GM19463 (cell line): ENCODE results near the gene PAQR9.

Experiments
- ATAC-seq: cut with Tn5 transposase; IDR thresholded peaks from one replicate; pipeline ENCODE4 v1.9.1; 2021; ENCODE audit warnings: mild to moderate bottlenecking, moderate library complexity; ENCODE audit not compliant: unreplicated experiment

PAQR9 gene

DNA sequence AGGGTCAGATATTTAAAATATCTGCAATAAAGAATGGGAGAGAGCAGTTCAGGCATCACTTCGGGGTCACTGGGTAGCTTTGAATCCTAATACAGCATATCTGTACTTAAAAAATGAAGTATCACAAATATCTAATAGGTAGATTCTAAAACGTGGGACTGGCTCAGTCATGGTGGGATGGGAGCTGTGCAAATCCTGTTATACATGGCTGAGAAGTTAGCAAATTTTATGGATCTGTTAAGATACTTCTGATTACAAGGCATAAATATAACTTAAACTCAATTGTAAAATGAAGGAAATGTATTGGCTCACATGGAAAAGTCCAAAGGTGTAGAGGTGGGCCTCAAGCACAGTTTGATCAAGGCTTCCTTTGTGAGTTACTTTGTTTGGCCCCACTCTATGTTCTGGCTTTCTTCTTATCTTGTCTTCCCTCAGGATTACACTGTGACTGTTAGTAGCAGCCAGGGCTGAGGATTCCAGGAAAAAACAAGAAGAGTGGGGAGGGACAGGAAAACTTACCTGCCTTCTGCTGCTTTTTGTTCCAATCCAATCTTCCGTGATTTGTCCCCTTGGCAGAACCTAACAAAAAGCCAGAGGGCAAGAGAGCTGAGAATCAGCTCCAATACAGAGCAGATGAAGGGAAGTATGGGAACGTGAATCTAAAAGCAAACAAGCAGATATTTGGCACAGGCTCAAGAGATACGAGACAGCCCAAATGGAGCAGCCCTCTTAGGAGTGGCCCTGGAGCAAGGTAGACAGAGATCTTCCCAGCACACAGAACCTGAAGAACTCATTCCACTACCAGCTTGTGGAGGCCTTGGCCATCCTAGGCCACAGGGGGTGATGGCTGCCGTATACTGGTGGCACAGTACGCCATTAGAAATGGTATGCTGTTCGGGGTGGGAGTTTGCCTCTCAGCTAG is 10.9 kb downstream of the PAQR9 start:
- ATAC-seq, result no peak

GRCh38 chr3:142951794-142952193 is 11.7 kb downstream of the PAQR9 start:
- ATAC-seq, result no peak

DNA sequence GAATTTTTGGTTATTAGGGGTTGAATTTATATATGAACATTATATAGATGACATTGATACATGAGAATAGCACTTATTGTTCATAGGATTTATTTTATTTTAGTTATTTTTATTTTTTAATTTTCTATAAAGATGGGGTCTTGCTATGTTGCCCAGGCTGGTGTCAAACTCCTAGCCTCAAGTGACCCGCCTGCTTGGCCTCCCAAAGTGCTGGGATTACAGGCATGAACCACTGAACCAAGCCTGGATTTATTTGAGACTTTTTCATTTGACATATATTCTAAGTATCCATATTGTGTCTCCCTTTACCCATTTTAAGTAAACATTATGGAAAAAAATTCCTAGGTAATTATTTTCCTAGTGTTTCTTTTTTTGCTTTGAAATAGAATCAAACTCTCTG is 12.5 kb downstream of the PAQR9 start:
- ATAC-seq, result no peak

DNA sequence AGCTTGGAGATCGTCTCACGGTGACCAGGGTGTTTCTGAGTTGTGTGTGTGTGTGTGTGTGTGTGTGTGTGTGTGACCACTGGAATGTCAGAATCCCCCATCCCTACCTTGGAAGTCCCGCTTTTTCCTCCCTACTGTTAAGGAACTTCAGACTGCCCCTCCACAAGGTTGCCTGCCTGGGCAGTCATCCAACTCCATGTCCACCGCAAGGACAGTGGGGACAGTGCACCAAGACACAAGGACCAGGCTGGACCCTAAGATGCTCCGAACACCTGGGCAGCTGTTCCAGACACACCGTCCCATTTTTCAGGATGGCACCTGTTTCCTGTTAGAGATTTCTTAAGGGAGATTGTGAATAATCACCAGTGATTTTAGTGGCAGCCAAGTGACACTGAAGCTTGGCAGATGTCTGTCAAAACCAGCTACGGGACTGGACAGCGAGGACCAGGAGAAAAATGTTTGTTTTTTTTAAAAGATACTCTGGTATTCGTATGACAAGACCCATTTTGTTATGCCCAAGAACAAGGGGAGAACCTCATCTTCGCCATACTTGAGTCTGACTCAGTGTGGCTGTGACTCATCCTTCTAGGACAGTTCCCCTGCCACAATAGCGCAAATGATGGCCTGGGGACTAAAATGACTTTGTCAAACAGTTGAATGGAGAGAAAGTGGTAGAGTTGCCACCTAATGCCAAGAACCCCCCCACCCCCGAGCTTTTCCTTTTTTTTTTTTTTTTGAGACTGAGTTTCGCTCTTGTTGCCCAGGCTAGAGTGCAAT is 15.5 kb downstream of the PAQR9 start:
- ATAC-seq, result no peak

GRCh38 chr3:142947352-142947751 is 16.1 kb downstream of the PAQR9 start:
- no peak for ATAC-seq

GRCh38 chr3:142946861-142947260 is 16.6 kb downstream of the PAQR9 start:
- no peak for ATAC-seq

GRCh38 chr3:142945023-142945422 is 18.5 kb downstream of the PAQR9 start:
- no peak for ATAC-seq

- no peak for ATAC-seq
These were observed 19.1 kb downstream of the PAQR9 start for GRCh38 chr3:142944342-142944741.

DNA sequence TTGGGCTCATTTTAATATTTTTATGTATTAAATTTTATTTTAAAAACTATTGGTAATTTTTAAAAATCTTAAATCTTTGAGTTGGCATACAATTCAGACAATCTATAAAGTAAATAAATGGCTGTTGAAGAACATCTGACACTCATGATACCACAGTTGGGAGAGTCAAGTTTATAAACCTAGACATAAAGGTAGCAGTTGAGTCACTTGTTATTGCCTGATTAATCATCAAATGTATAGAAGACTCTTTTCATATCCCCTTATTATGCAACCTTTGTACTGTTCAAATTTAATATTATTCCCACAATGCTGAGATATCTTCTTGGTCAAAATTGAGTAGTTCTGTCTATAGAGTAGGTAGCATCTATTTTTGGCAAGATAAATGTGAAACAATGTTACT is 19.6 kb downstream of the PAQR9 start:
- ATAC-seq, result no peak

- no peak for ATAC-seq
These were observed 20.1 kb downstream of the PAQR9 start for GRCh38 chr3:142943349-142943748.

- no peak for ATAC-seq
These were observed 21.9 kb downstream of the PAQR9 start for GRCh38 chr3:142941373-142942123.

- peak; percentile 79 for ATAC-seq
These were observed 23.0 kb downstream of the PAQR9 start for GRCh38 chr3:142940472-142940871.

GRCh38 chr3:142940000-142940399 is 23.5 kb downstream of the PAQR9 start:
- no peak for ATAC-seq

- no peak for ATAC-seq
These were observed 27.5 kb downstream of the PAQR9 start for GRCh38 chr3:142935963-142936362.

- no peak for ATAC-seq
These were observed 28.6 kb downstream of the PAQR9 start for GRCh38 chr3:142934887-142935269.

DNA sequence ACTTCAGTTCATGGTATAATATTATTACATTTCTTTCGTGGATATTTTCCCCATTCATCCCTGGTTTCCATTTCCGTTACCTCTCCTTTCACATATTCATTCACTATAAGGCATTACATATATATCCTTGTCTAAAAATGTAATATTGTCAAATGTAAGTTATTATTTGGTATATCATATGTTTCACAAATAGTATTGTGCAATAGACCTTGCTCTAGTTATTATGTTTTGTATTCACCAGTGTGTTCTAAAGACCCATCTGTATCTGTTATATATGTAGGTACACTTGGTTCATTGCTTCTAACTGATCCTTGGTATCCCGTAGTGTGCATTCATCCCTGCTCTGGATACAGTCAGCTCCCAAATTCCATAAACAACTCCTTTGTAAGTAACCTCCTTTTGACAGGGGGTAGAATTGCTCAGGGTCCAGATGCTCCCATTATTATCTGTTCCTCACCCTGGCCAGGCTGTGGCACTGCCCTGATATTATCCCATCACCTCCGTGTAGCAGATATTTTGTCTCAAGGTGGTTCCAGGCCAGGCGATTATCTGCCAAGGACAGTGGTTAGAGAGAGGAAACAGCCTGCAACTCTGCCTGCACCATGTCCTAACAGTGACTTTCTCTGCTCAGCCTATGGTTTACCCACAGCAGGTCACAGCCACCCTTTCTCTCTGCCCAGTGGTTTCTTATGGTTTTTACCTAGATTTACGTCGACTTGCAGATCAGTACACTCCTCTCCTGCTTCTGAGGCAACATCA is 29.2 kb downstream of the PAQR9 start:
- no peak for ATAC-seq

DNA sequence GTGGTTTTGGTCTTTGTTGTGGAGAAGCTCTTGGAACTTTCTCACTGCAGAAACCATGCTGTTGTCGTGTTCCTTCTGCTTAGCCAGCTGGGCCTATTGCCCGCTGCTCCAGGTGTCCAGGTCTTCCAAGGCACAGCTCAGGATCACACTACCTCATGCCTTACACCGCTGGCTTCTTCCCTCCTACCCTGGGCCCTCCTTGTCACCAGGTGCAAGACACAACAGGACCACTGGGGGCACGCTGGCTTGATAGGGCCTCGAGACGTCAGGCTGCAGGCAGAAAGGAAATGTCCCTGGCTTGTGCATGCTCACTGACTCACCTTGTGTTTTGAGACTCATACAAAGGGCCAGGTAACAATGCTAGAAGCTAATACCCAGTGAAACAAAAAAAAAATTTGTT is 32.3 kb downstream of the PAQR9 start:
- ATAC-seq, result peak; percentile 92

- ATAC-seq, result no peak
These were observed 33.0 kb downstream of the PAQR9 start for GRCh38 chr3:142930463-142930862.

- ATAC-seq, result no peak
These were observed 33.6 kb downstream of the PAQR9 start for GRCh38 chr3:142929890-142930289.

GRCh38 chr3:142929109-142929508 is 34.4 kb downstream of the PAQR9 start:
- peak; percentile 52 for ATAC-seq
